ENCODE data around the gene IL23R. TPM values are rescaled to one million over a fixed set of nuclear protein-coding genes. Genes with fewer than 3 reads are reported as not detected.

Gene IL23R
- total and polyA plus RNA-seq, 2 donors (not counting 1 experiment from before 2014, with no cell fraction given) = not detected

DNA sequence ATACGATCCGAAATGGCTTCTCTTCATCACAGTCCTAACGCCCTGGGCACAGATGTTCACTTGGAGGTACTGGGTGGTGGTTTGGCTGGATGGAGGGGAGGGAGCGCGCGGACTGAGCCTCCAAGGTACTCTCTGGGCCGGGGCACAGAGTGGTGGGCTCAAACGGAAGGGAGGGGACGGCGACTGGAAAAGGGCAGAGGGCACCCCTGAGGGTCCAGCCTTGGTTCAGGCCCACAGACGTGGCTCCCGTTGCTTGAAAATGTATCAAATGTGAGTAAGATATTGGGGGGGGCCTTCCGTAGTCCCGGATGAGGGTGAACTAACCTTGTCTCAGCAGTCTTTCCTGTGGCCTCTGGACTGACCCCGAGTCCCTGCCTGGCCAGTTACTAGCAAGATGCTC is 141.9 kb downstream of the IL23R start:
- Histone ChIP-seq H3K4me1 (ENCODE audit: control insufficient read depth in 2 of 2, insufficient read depth in 2 of 2, low read length in 2 of 2) (peaks cover 10 to 13% of the 10 kb centered on the region in 2 donors), H3K79me2 (ENCODE audit: control insufficient read depth, insufficient read depth, low read length) (no peaks in the 10 kb centered on the region), H3K4me3 (ENCODE audit: control extremely low read depth in 1 of 5, extremely low read depth in 1 of 5, insufficient read depth in 1 of 5, low read depth in 2 of 5, low read length in 4 of 5) (peak overlapping the region in 3 of 5 experiments; percentile 15 to 63 (median 39)), H3K9ac (ENCODE audit: low read length) (no peak overlapping the region), H3K27me3 (replicated peaks in 1 of 4; ENCODE audit: control extremely low read depth in 1 of 4, control insufficient read depth in 3 of 4, insufficient read depth in 4 of 4, low read length in 3 of 4) (peaks cover 0 to 17% (median 14%) of the 10 kb centered on the region in 4 experiments), H3K4me2 (replicated peaks; ENCODE audit: low read depth, low read length, poor library complexity, severe bottlenecking) (peak overlapping the region; percentile 83), H3K9me3 (ENCODE audit: control extremely low read depth in 1 of 3, control insufficient read depth in 2 of 3, insufficient read depth in 1 of 3, low read length in 2 of 3) (no peaks in the 10 kb centered on the region), H3K27ac (ENCODE audit: low read length in 2 of 2) (no peak overlapping the region), H3K36me3 (replicated peaks in 1 of 2; ENCODE audit: control extremely low read depth in 1 of 2, control insufficient read depth in 1 of 2, extremely low read depth in 1 of 2, insufficient read depth in 2 of 2, low read length in 1 of 2) (no peaks in the 10 kb centered on the region), H4K20me1 (ENCODE audit: control insufficient read depth, insufficient read depth, low read length, poor library complexity, severe bottlenecking) (no peaks in the 10 kb centered on the region), H2AFZ (ENCODE audit: insufficient read depth, low read depth, low read length, poor library complexity, severe bottlenecking) (peak overlapping the region; percentile 21)
- ChIA-PET CTCF (no interaction called here), POLR2A (no interaction called here)
- H3K9me3 Mint-ChIP-seq (ENCODE audit: insufficient read depth) = no peaks in the 10 kb centered on the region
- intact Hi-C loops (cut with micrococcal nuclease) = loop anchor here (5.0 kb wide), 1 partner anchor 34 kb away; no protein-coding TSS in a partner anchor
- H3K4me3 Mint-ChIP-seq = peak overlapping the region; percentile 82
- no peak overlapping the region for H3K27ac Mint-ChIP-seq
- no peak for DNase-seq
- ATAC-seq (ENCODE audit: low read depth) = no peak
- WGBS (ENCODE audit: insufficient coverage) = 5% methylated on average over 13 of the region's 15 CpGs
- peaks cover 12% of the 10 kb centered on the region for H3K4me1 Mint-ChIP-seq
- TF ChIP-seq, protein P1, sequence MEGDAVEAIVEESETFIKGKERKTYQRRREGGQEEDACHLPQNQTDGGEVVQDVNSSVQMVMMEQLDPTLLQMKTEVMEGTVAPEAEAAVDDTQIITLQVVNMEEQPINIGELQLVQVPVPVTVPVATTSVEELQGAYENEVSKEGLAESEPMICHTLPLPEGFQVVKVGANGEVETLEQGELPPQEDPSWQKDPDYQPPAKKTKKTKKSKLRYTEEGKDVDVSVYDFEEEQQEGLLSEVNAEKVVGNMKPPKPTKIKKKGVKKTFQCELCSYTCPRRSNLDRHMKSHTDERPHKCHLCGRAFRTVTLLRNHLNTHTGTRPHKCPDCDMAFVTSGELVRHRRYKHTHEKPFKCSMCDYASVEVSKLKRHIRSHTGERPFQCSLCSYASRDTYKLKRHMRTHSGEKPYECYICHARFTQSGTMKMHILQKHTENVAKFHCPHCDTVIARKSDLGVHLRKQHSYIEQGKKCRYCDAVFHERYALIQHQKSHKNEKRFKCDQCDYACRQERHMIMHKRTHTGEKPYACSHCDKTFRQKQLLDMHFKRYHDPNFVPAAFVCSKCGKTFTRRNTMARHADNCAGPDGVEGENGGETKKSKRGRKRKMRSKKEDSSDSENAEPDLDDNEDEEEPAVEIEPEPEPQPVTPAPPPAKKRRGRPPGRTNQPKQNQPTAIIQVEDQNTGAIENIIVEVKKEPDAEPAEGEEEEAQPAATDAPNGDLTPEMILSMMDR (IDR thresholded peaks at IDR 0.05) = no peak
- TF ChIP-seq EZH2 (IDR thresholded peaks at IDR 0.05; ENCODE audit: borderline replicate concordance, insufficient read depth, low read depth, low read length, poor library complexity, severe bottlenecking) = no peak
- H3K27me3 Mint-ChIP-seq = peaks cover 36% of the 10 kb centered on the region

Small RNAs within 50 kb of the gene (small RNA-seq; reads per million reads assigned to genes)
- gene RNU4ATAC4P (ENCODE audit: insufficient read length, low read depth, low replicate concordance) (not detected), gene RNU6-586P (ENCODE audit: insufficient read length, low read depth, low replicate concordance) (not detected)

Other genes starting within 250 kb of the IL23R start
- 2.7 and 4.3 TPM in 2 replicates for gene DNAI4, start 241.6 kb upstream of the IL23R start, total RNA-seq
- 0.20 and 0.30 TPM in 2 replicates for gene DNAI4, start 241.6 kb upstream of the IL23R start, polyA plus RNA-seq
- 55.0 and 56.5 TPM in 2 replicates for gene MIER1, start 241.5 kb upstream of the IL23R start, total RNA-seq
- 7.7 and 14.1 TPM in 2 replicates for gene MIER1, start 241.5 kb upstream of the IL23R start, polyA plus RNA-seq
- 16.8 and 17.1 TPM in 2 replicates for gene SLC35D1, start 112.3 kb upstream of the IL23R start, total RNA-seq
- 4.0 and 4.9 TPM in 2 replicates for gene SLC35D1, start 112.3 kb upstream of the IL23R start, polyA plus RNA-seq
- not detected in 2 replicates for gene C1orf141, start 31.5 kb upstream of the IL23R start, total RNA-seq
- not detected in 2 replicates for gene C1orf141, start 31.5 kb upstream of the IL23R start, polyA plus RNA-seq
- 0.58 and 0.67 TPM in 2 replicates for gene IL12RB2, start 141.4 kb downstream of the IL23R start, total RNA-seq
- not detected in 2 replicates for gene IL12RB2, start 141.4 kb downstream of the IL23R start, polyA plus RNA-seq